GM21390 (cell line): ENCODE results near the gene DRGX.
A peak's percentile ranks its signal among the peaks of the same experiment; 100 is the strongest.

Source experiments
- ATAC-seq: cut with Tn5 transposase; IDR thresholded peaks from one replicate; pipeline ENCODE4 v1.9.1; 2021; ENCODE audit not compliant: unreplicated experiment

The DRGX gene

GRCh38 chr10:49408519-49409306 is 12.8 kb upstream of the DRGX start:
- no peak for ATAC-seq

DNA sequence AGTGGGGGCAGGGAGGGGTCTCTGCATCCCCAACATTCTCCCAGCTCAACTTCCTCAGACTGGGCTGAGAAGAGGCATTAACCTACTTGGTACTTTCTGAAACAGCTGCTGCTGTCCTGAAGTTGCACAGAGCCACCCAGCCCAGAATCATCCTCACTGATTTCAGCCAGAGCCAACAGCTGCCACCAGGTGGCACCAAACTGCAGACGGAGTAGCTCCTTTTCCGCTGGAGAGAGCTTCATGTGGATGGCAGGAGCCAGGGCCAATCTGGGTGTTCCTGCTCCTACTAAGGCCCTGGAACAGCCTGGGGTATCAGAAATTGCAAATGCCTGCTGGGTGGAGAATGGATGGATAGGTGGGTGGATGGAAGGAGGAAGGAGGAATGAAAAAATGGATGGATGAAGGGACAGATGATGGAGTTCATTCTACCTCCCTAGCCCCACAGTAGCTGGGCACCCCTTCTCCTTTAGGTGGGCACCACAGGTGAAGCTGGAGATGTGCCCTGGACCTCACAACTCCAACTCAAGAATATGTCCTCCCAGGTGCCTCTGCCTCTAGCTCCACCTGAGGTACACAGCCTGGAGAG is 11.8 kb upstream of the DRGX start:
- ATAC-seq = no peak

- no peak for ATAC-seq
These were observed 11.3 kb upstream of the DRGX start for GRCh38 chr10:49407151-49407550.

GRCh38 chr10:49404321-49404878 is 8.5 kb upstream of the DRGX start:
- no peak for ATAC-seq

- no peak for ATAC-seq
These were observed 7.5 kb upstream of the DRGX start for GRCh38 chr10:49403363-49403762.

DNA sequence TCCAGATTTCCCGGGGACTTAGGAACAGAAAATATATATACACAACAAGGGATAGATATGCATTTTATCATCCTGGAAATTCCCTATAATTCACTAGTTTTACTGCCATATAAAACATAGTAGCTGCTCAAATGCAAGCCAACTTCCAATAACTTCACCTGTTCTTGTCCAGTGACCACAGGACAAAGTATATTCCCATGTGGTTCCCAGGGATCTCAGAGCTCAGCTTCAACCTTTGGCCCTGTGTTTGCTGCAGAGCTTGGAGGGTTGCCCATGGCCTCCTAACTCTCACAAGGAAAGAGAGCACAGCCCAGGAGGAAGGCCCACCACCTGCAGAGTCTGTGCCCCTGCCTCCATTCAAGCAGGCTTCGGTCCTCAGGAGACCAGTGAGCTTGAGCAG is 4.5 kb upstream of the DRGX start:
- no peak for ATAC-seq

DNA sequence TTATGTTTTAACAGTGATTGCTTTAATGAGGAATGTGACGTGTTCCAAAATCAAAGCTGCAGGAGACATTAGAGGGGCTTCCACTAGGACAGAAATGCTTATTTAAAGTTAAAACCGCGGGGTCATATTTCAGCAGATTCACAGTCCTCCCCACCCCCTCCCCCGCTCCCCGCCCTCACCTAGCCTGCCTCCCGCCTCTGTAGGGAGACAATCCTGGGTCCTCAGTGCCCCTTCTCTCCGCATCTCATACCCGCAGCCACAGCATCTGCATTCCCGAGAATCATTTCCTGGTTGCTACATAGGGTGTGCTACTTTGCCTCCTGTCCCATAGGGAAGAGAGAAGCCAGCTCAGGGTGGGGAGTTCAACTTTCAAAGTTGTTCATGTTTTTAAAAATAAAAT is 3.1 kb upstream of the DRGX start:
- no peak for ATAC-seq

GRCh38 chr10:49398000-49398861 is 2.3 kb upstream of the DRGX start:
- peak; percentile 78 for ATAC-seq

DNA sequence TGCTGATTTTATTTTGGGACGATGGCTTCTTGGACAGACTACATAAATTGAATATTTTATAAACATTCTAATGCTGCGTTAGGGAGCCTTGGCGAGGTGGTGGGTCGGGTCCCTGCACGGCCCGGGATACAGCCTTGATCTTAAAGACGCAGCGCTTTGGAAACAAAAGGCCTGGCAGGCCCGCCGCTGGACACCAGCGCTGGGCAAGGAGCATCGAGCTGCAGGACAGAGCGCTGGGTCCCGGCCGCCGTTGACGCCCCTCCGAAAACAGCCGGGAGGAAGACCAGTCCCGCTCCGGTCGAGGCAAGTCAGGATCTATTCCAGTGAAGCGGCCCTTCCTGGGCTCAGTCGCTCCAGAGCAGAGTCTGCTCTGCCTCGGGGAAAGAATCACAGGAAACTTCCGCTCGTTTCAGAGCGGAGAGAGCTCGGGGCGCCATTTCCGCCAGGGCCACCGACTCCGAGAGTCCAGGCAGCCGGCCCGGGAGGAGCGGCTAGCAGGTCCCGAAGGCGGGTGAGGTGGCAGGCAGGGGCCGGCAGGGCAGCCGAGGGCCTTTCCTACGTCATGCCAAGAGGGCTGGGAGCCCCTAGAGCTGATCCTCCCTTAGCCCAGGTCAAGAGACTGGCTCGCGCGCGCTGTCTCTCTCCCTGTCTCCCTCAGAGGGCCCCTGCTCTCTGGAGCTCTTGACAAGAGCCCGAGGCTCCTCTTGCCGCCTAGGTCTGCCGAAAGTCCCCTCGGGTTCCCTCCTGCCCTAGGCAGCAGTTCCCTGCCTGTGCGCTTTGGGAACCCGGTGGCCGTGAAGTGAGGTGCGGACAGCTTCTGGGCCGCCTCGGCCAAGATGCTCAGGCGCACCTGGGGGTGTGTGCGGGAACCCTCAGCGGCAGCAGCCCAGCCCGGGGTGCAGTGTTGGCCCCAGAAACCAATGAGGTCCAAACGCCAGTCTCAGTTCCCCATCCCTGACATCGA is 1.4 kb upstream of the DRGX start:
- ATAC-seq = peak; percentile 33

GRCh38 chr10:49396666-49396999 is 744 bp upstream of the DRGX start:
- no peak for ATAC-seq

GRCh38 chr10:49394933-49395740 is 752 bp downstream of the DRGX start:
- ATAC-seq = no peak

DNA sequence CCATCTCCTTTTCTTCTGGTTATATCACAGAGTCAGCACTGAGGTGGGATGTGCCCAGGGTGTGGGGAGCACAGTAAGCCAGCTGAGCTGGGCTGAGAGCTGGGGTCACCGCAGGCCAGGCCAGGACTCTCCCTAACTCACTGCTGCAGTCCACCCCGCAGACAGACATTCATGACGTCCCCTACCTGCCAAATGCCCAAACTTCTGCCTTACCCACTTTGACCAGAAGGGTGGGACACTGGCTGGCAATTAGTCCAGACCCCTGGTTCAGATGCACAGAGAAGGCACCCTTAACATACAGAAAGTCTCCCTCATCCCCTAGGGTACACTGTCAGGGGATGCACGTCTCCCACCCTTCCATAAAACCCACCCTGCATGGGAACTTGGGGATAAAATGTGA is 2.1 kb downstream of the DRGX start:
- no peak for ATAC-seq

GRCh38 chr10:49393301-49393700 is 2.6 kb downstream of the DRGX start:
- no peak for ATAC-seq

- ATAC-seq = no peak
These were observed 6.4 kb downstream of the DRGX start for GRCh38 chr10:49389361-49389933.

DNA sequence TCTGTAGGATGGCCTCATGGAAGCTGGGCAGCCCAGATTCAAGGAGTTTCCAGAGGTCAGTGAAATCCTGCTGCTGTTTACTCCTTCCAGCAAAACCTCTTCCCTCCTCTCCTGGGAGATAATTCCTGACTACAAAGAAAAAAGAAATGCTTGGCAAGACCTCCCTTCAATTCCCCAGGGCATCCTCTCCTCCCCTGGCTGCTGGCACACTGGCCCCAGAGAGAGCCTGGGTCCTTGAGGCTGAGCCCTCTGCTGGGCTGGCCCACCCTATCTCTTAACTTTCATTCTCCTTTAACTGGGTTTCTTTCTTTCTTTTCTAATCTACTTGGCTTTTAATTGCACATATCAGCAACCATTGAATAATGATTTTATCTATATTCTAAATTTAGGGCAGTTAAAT is 7.7 kb downstream of the DRGX start:
- ATAC-seq = no peak

DNA sequence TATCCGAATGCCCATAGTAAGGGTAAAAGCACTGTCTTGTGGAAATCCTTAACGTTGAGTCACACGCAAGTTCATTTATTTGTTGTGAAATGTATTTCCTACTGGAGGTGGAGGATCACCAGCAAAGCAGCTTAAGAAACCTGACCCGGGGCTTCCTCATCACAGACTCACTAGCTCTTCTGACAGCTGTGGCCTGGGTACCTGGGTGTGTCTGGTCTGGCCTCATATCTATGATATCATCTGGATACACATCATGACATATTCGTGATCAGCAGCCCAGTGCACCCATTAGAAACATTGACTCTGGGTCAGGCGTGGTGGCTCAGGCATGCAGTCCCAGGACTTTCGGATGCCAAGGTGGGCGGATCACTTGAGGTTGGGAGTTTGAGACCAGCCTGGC is 8.8 kb downstream of the DRGX start:
- ATAC-seq = no peak

DNA sequence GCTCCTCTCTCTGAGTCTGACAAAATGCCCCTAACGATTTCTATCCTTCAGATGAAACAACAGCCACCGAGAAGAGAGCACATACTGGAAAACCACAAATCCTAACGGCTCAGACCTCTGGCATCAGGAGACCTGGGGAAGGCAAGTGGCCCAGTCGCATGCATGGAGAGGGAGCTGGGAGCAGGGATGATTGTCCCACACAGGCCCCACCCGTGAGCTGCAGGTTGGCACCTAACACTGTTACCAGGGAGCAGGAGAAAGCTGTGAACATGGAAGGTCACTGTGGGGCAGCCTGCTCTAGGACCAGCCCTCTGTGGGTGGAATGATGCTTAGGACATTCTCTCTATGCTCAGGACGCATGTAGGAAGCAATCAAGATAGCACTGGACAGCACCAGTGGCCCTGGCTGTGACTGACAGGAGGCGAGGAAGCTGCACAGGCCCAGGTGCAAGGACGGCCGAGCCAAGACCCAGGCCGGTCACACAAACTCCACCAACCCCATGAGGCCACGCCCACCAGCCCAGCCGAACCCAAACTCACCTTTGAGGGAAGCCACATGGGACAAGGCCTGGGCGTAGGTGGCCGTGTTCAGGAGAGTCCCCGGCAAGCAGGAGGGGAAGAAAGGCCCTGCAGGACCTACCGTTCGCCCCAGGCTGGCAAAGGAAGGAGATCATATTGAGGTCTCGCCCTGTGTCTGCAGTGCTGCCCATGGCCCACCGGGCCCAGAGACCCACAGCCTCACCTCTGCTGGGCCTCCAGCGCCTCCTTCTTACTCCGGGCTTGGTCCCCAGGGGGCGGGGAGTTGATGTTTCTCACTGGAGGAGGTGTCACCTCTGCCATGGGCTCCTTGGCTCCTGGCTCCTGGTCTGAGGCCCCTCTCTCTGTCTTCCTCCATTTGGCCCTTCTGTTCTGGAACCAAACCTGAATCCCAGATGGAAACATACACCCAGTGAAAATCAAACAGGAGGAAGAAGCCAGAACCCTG is 9.7 kb downstream of the DRGX start:
- no peak for ATAC-seq

DNA sequence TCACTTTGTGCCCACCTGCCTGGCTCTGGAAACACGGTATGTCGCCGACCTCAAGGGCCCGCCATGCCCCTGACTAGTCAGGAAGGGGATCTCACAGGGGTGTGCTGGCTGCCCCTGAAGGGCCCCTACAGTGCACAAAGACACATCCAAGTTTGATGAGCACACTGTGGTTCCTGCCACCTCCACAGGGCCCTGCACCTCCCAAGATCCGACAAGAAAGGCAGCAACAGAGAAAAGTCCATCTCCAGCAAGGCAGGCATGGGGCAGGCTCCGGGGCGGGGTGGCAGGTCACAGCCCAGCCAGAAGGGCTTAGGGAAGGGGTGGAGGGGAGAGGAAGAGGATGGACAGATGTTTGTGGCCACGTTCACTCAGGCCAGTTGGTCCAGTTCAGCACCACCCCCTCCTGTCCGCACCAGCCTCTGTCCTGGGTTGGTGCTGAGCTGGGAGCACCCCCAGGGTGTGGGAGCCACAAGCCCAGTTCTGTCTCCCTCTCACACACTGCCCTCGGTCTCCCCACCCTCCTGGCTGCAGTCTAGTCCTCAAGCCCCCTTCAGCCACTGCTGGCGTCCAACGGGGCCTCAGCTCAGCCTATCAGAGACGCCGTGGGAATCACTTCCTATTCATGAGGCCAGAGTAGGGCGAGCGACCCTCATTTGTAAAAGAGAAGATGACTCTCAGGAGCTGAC is 11.5 kb downstream of the DRGX start:
- no peak for ATAC-seq
